HL-60 (cell line): ENCODE results near the gene PROK2.

Experiments
- DNase-seq, 2 experiments: peaks; one replicate each; pipeline ENCODE4 v3.0.0-alpha.2; 2010 to 2020; ENCODE audit warnings: low read depth in 1 of 2, low spot score in 1 of 2
- H3K27ac ChIP-seq: fragments of 250-450 bp; sonication (Bioruptor Pico); replicated peaks from 2 replicates; pipeline ENCODE4 v1.5.1; 2020; ENCODE audit warnings: mild to moderate bottlenecking, moderate library complexity
- H3K27me3 ChIP-seq: fragments of 250-450 bp; sonication (Bioruptor Pico); 2 replicates; pipeline ENCODE4 v1.5.1; 2021; ENCODE audit warnings: mild to moderate bottlenecking, moderate library complexity; ENCODE audit not compliant: insufficient read depth, poor library complexity, severe bottlenecking
- H3K4me3 ChIP-seq: replicated peaks from 2 replicates; pipeline ENCODE4 v1.5.1; 2011; ENCODE audit warnings: mild to moderate bottlenecking, control low read depth, low read length; ENCODE audit not compliant: insufficient read depth
- GABPA ChIP-seq: IDR thresholded peaks from 2 replicates; pipeline ENCODE4 v1.6.1; 2012; ENCODE audit warnings: low read depth
- POLR2AphosphoS5 ChIP-seq: IDR thresholded peaks from 2 replicates; pipeline ENCODE4 v1.6.1; 2012; ENCODE audit warnings: low read depth
- SPI1 ChIP-seq: IDR thresholded peaks from 2 replicates; pipeline ENCODE4 v1.6.1; 2012; ENCODE audit warnings: low read depth, mild to moderate bottlenecking, borderline replicate concordance
- TF ChIP-seq, protein P1 (sequence below): IDR thresholded peaks from 2 replicates; pipeline ENCODE4 v1.6.1; 2012; ENCODE audit warnings: low read depth; ENCODE audit not compliant: insufficient replicate concordance
- TF ChIP-seq, protein P2 (sequence below): IDR thresholded peaks from one replicate; pipeline ENCODE4 v1.5.1; 2011; ENCODE audit warnings: low read length, control low read depth, inconsistent platforms; ENCODE audit not compliant: insufficient read depth

The PROK2 gene

DNA sequence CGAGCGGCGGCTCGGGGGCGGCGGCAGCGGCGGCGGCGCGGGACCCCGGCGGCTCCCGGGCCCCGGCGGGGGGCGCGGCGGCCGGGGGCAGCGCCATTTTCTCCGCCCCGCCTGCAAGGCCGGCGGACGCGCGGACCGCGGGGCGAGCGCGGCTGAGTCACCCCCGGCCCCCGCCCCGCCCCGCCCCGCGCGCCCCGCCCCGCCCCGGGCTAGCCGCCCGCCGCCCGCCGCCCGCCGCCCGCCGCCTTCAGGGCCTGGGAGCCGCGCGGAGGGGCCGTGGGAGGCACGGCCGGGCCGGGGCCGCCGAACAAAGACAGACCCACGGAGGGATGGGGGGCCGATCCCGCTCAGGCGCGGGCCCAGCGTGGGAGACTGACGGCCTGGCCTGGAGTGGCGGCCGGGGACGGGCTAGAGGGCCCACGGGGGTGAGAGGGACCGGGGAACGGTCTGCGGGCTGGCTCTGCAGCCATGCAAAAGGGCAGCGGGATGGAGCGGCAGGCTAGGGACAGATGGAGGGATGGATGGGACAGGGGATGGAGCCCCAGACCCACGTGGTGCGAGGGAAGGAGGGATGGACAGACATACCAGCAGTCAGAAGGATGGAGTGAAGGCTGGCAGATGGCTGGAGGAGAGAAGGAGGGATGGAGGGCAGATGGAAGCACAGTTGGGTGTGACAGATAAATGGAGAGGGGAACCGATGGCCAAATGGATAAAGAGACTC, 59.5 kb downstream of the PROK2 start, which contains the start of gene EIF4E3:
Gene EIF4E3, minus strand, starts transcription at position 132 of the 721 bp plus-strand sequence. Its CDS starts 35 bp downstream, at position 97.
- Histone ChIP-seq H3K4me3 (peak within 1 kb of the TSS; percentile 69), H3K27me3 (no peaks in the 10 kb centered on the region), H3K27ac (no peak within 1 kb of the TSS)
- no peak for DNase-seq
- TF ChIP-seq GABPA = no peak
- no peak for TF ChIP-seq SPI1
- TF ChIP-seq, protein P1, sequence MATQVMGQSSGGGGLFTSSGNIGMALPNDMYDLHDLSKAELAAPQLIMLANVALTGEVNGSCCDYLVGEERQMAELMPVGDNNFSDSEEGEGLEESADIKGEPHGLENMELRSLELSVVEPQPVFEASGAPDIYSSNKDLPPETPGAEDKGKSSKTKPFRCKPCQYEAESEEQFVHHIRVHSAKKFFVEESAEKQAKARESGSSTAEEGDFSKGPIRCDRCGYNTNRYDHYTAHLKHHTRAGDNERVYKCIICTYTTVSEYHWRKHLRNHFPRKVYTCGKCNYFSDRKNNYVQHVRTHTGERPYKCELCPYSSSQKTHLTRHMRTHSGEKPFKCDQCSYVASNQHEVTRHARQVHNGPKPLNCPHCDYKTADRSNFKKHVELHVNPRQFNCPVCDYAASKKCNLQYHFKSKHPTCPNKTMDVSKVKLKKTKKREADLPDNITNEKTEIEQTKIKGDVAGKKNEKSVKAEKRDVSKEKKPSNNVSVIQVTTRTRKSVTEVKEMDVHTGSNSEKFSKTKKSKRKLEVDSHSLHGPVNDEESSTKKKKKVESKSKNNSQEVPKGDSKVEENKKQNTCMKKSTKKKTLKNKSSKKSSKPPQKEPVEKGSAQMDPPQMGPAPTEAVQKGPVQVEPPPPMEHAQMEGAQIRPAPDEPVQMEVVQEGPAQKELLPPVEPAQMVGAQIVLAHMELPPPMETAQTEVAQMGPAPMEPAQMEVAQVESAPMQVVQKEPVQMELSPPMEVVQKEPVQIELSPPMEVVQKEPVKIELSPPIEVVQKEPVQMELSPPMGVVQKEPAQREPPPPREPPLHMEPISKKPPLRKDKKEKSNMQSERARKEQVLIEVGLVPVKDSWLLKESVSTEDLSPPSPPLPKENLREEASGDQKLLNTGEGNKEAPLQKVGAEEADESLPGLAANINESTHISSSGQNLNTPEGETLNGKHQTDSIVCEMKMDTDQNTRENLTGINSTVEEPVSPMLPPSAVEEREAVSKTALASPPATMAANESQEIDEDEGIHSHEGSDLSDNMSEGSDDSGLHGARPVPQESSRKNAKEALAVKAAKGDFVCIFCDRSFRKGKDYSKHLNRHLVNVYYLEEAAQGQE = no peak
- TF ChIP-seq, protein P2, sequence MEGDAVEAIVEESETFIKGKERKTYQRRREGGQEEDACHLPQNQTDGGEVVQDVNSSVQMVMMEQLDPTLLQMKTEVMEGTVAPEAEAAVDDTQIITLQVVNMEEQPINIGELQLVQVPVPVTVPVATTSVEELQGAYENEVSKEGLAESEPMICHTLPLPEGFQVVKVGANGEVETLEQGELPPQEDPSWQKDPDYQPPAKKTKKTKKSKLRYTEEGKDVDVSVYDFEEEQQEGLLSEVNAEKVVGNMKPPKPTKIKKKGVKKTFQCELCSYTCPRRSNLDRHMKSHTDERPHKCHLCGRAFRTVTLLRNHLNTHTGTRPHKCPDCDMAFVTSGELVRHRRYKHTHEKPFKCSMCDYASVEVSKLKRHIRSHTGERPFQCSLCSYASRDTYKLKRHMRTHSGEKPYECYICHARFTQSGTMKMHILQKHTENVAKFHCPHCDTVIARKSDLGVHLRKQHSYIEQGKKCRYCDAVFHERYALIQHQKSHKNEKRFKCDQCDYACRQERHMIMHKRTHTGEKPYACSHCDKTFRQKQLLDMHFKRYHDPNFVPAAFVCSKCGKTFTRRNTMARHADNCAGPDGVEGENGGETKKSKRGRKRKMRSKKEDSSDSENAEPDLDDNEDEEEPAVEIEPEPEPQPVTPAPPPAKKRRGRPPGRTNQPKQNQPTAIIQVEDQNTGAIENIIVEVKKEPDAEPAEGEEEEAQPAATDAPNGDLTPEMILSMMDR = no peak
- no peak for TF ChIP-seq POLR2AphosphoS5

DNA sequence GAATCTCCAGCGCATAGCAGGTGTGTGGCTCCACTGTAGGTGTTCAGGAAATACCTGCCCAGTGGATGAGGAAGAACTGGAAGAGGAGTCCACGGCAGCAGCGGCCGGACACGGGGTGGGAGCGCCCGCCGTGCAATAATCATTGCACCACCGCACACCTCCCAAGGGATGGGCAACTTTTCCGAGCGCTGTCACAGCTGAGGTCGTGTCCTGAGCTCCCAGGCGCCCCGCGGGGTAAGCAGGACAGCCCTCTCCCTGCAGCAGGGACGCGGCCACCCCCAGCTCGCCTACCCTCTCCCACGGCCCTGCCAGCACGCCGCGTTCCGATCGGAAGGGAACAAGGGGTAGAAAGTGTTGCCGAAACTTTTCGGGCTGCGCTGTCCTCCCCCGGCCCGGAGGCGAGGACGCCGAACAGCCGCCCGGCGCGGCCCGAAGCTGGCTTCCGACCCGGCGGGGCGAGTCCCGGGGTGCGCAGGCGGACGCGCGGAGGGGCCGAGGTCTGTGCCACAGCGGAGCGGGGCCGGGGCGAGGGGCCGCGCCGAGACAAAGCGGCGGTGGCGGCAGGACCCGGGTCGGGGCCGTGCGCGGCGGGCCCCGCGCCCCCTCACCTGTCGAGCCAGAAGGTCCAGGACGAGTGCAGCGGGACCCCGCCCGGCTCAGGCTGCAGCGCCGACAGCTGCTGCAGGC, 60.2 kb downstream of the PROK2 start:
- H3K27ac ChIP-seq = no peak overlapping the region
- DNase-seq = peak in 1 of 2 experiments; percentile 32
- no peaks in the 10 kb centered on the region for H3K27me3 ChIP-seq
- TF ChIP-seq, protein P2 = no peak
- TF ChIP-seq SPI1 (no peak), POLR2AphosphoS5 (no peak), GABPA (no peak)
- TF ChIP-seq, protein P1 = no peak
- H3K4me3 ChIP-seq = peak overlapping the region; percentile 69

DNA sequence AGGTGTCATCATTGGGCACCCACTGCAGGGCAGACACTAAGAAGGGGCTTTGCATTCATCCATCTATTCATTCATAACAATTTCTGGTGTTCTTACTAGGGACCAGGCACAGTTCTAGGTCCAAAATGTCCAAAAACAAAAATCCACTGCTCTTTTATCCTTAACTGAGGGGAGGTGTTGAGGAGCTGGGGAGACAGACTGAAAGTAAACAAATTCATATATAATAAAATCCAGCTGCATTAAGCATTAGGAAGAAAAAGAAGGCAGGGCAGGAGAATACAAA, 60.8 kb downstream of the PROK2 start:
- Histone ChIP-seq H3K27ac (no peak overlapping the region), H3K4me3 (peak overlapping the region; percentile 69), H3K27me3 (no peaks in the 10 kb centered on the region)
- DNase-seq = no peak
- TF ChIP-seq GABPA = no peak
- no peak for TF ChIP-seq SPI1
- TF ChIP-seq, protein P1 = no peak
- TF ChIP-seq, protein P2 = no peak
- no peak for TF ChIP-seq POLR2AphosphoS5
